ENCODE results near the gene POLR2H.

POLR2H gene

DNA sequence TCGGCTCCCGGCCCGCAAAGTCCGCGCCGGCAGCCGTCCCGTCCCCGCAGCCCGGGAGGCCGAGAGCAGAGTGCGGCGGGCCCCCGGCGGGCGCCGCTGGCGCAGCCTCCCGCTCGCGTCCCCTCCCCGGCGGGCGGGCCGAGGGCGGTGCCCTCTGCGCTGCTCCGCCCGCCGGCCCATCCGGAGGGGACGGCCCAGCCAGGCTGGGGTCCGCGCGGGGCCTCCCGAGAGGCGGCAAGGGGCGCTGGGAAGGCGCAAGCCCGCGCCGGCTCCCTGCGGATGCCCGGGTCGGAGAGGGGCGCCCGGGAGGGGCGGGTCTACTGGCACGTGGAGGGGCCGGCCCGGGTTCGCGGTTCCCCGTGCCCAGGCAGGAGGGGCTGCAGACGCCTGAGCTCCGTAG is at the start of gene POLR2H, which contains the start of gene CLCN2:
TSS of gene POLR2H (plus strand) at position 179 of the 400 bp plus-strand sequence. CDS start 1,783 bp downstream, outside the sequence.
TSS of gene CLCN2 (minus strand) at position 74 of the 400 bp plus-strand sequence. CDS start 126 bp downstream, outside the sequence.
- peak in 1 of 4 experiments; percentile 38 for DNase-seq

DNA sequence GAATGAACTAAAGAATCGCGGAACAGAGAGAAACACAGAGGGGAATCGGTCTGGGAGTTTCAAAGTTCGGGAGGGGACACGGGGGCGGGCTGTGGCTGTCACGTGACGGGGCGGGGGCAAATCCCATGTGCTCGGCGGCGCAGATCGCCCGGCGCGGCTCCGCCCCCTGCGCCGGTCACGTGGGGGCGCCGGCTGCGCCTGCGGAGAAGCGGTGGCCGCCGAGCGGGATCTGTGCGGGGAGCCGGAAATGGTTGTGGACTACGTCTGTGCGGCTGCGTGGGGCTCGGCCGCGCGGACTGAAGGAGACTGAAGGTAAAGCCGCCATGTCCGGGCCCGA is 47.2 kb upstream of the POLR2H start, which contains the start of gene EIF4G1:
TSS of gene EIF4G1 (plus strand) at position 244 of the 337 bp plus-strand sequence. CDS start 1,191 bp downstream, outside the sequence.
- peak; percentile 74 to 92 (median 81) for DNase-seq

DNA sequence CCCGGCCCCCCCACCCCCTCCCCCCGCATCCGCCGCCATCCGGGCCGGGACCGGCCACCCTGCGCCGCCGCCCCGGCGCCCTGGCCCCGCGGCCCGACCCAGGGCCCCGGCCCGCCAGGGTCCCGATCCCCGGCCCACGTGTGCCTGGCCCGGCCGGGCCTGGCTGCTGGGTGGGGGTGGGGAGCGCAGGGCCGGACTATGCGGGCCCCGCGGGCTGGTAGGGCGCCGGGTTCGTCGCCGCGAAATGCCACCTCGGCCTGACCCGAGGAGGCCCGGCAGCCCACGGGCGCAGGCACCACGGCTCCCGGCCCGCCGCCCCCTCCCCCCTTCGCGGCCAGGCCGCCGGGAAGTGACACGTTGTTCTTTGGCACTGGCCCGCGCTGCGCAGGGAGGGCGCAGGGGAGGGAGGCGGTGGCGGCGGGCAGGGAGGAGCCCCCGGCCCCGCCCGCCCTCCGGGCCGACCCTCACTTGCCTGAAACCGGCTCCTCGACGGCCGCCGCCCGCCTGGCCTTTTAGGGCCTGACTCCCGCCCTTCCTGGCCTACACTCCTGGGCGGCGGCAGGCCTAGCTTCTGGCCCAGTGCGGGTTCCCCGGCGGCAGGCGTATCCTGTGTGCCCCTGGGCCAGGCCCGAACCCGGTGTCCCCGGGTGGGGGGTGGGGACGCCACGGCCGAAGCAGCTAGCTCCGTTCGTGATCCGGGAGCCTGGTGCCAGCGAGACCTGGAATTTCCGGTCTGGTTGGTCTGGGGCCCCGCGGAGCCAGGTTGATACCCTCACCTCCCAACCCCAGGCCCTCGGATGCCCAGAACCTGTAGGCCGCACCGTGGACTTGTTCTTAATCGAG is 46.6 kb upstream of the POLR2H start:
- peak in 3 of 4 experiments; percentile 36 to 66 (median 54) for DNase-seq

DNA sequence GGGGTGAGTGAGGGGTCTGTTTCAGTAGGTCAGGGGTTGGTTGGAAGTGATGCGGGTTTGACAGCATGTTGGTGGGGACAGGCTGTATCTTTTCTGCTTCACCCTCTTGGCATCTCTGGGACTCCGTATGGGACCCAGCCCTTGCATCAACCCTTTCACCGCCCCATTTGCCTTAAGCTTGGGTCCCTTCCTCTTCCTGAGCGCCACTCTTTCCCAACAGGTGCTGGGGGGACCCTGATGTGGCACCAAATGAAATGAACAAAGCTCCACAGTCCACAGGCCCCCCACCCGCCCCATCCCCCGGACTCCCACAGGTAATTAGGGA is 46.0 kb upstream of the POLR2H start:
- no peak for DNase-seq

DNA sequence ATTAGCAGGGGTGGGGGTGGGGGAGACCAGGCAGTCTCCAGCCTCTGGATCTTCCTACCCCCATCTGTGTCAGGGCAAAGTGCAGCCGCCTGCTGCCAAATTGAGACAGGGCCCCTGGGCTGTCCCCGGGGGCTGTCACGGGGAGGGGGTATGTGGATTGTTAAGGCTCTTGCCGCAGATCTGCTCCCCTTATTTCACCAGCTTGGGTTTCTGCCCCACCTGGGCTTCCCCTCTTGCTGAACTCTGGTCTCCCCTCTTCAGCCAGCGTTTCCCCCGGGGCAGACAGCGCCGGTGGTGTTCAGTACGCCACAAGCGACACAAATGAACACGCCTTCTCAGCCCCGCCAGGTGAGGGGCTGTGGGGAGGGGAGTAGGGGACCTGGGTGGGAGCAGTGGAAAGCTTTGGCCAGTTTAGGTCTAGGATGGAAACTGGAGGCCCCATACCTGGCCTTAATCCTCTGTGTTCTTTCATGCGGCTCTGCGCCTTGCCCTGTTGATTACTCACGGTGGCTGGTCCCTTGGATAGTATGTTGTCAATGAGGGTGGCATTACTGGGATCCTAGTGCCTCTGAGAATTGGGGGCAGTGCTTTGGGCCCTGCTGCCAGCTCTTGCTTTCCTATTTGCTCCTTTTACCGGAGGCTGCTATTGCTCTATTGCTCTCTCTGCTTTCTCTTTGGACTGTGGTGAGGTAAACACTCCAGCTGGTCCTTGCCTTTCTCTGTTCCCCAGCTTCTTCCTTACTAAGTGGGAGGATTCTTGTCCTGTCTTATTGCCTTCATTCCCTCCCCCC is 45.4 kb upstream of the POLR2H start:
- no peak for DNase-seq

DNA sequence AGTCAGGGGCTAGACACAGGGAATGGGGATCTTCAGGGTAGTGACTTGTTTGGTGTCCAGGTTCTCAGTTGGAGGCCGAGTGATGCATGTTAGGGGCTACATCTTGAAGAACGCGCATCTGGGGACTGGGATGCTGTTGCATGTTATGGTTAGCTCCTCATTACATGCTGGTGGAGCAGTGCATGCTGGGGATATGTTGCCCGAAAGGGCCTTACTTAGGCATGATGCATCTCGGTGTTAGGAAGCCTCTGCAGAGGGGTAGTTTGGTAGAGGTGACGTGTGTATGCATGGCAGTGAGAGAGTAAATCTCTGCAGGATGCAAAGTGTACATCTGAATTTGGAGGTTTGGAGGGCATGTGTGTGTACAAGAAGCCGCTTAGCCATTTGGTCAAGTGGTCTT is 44.7 kb upstream of the POLR2H start:
- DNase-seq = no peak

DNA sequence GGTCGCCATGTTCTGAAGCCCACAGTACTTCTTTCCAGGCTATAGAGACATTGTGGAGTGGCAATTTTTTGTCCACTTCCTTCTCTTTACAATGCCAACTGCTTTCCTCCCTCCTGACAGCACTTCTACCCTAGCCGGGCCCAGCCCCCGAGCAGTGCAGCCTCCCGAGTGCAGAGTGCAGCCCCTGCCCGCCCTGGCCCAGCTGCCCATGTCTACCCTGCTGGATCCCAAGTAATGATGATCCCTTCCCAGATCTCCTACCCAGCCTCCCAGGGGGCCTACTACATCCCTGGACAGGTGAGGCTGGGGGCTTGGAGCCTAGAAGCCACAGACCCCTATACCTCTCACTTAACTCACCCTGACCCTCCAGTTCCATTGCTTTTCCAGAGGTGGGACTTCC is 44.3 kb upstream of the POLR2H start:
- DNase-seq = no peak

DNA sequence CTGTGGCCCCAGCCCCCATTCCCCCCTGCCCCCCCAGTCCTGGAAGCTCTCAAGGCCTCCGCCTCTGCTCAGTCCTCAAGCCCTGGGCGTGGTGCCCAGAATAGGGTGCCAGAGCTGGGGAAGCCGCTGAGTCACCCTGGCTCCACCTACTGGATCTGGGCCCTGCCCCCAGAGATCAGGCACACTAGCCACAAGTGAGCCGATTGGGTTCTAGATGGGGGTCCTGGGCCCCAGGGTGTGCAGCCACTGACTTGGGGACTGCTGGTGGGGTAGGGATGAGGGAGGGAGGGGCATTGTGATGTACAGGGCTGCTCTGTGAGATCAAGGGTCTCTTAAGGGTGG is 41.4 kb upstream of the POLR2H start:
- peak in 1 of 4 experiments; percentile 7 for DNase-seq

DNA sequence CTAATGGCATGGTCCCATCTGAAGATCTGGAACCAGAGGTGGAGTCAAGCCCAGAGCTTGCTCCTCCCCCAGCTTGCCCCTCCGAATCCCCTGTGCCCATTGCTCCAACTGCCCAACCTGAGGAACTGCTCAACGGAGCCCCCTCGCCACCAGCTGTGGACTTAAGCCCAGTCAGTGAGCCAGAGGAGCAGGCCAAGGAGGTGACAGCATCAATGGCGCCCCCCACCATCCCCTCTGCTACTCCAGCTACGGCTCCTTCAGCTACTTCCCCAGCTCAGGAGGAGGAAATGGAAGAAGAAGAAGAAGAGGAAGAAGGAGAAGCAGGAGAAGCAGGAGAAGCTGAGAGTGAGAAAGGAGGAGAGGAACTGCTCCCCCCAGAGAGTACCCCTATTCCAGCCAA is 39.8 kb upstream of the POLR2H start:
- DNase-seq = no peak

DNA sequence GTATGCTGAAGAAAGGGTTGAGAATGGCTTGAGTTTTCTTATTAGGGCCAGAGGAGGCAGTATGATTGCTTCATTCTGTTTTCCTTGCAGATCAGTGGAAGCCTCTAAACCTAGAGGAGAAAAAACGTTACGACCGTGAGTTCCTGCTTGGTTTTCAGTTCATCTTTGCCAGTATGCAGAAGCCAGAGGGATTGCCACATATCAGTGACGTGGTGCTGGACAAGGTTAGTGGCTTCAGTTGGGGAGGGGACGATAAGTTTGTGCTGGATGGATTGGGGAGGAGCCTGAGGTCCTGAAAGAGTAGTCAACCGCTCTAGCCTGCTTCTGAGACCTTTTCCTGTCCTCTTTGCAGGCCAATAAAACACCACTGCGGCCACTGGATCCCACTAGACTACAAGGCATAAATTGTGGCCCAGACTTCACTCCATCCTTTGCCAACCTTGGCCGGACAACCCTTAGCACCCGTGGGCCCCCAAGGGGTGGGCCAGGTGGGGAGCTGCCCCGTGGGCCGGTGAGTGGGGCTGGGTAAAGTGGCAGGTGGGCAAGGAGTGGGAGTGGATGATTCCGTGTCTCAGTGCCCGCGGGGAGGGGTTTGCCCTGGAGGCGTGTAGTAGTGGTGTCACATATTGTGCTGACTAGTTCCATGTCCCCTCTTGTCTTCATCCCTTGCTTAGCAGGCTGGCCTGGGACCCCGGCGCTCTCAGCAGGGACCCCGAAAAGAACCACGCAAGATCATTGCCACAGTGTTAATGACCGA is 38.6 kb upstream of the POLR2H start:
- DNase-seq = no peak

DNA sequence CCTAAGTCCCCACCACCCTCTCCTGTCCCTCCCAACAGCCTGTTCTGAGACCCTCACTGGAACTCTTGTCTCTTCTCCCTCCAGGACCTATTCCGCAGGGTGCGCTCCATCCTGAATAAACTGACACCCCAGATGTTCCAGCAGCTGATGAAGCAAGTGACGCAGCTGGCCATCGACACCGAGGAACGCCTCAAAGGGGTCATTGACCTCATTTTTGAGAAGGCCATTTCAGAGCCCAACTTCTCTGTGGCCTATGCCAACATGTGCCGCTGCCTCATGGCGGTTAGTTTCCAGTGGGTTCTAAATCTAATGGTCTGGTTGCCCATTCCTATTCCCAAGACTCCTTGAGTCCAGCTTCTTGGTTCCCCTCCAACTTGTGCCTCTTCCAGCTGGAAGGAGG is 37.8 kb upstream of the POLR2H start:
- DNase-seq = no peak

DNA sequence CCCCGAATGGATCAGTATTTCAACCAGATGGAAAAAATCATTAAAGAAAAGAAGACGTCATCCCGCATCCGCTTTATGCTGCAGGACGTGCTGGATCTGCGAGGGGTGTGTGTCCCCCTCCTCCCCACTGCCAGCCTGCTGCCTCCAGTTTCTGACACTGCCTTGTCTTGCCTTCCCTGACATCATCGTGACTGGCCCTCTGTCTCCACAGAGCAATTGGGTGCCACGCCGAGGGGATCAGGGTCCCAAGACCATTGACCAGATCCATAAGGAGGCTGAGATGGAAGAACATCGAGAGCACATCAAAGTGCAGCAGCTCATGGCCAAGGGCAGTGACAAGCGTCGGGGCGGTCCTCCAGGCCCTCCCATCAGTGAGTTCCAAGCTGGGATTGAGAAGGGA is 36.2 kb upstream of the POLR2H start:
- DNase-seq = no peak

DNA sequence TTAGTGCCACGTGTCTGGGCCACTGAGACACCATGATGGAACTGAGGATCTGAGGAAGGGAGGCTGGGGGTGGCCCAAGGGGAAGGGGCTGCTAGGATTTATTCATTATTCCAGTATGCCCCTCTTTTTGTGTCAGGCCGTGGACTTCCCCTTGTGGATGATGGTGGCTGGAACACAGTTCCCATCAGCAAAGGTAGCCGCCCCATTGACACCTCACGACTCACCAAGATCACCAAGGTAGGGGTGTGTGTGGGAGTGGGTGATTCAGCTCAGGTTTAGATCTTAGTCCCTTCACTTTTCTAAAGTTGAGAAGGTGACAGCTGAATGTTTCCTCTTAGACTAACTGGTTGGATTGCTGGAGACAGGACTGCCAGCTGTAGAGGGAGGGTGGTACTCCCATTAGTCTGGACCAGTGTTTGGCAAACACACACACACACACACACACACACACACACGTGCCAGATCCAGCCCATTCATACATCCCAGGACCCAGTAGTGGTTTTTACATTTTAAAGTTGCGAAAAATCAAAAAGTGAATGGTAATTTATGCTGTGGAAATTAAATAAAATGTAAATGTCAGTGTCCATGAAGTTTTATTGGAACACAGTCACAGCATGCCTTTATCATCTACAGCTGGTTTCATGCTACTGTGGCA is 35.7 kb upstream of the POLR2H start:
- DNase-seq = no peak

DNA sequence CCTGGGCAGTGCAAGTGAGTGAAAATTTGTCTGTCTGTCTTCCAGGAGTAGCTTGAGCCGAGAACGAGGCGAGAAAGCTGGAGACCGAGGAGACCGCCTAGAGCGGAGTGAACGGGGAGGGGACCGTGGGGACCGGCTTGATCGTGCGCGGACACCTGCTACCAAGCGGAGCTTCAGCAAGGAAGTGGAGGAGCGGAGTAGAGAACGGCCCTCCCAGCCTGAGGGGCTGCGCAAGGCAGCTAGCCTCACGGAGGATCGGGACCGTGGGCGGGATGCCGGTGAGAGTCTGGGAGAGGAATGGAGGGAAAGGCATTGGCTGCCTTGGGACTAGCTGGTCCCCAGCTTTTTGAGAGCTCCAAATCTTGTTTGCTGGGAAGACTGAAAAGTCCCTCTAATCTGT is 34.3 kb upstream of the POLR2H start:
- no peak for DNase-seq

DNA sequence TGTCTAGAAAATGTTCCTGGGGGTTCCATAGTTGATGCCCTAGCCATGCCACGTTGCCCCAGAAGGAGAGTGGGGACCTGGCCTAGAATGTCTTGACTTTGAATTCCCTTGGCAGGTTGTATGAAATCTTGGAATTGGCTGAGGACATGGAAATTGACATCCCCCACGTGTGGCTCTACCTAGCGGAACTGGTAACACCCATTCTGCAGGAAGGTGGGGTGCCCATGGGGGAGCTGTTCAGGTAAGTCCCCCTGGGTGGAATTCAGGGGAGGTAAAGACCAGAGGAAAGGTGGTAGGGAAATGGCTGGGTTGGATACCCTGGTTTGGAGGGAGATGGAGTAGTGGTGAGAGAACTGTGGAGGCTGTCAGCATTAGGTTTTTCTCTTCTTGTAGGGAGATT is 33.0 kb upstream of the POLR2H start:
- no peak for DNase-seq

DNA sequence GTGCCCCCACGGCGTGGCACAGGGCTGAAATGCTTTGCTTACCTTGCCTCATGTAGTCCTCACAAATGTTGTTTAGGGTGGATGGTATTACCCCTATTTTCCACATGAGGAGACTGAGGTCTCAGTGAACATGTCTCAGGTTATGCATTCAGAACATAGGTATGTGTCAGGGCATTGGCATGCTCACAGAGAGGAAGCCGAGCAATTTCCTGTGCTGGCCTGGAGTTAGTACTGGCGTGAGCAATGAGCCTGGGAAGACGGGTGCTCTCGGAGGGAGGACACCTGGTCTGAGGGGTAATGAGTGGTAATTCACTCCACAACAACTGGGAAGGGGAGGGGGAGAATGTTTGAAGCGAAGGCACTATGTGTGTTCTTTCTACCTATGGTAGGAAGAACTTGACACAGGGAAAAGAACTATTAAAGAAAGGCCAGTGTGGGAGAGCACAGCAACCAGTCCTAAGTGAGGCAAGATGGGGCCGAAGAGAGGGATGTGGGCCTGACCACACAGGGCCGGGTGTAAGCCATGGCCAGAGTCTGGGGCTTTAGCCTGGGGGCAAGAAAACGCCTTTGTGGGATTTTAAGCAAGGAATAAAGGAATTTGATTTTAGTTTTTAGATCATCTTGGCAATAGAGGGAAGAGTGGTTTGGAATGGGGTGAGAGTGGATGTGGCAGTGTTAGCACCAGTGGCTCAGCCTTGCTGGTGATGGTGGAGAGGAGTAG is 29.0 kb upstream of the POLR2H start:
- DNase-seq = no peak

DNA sequence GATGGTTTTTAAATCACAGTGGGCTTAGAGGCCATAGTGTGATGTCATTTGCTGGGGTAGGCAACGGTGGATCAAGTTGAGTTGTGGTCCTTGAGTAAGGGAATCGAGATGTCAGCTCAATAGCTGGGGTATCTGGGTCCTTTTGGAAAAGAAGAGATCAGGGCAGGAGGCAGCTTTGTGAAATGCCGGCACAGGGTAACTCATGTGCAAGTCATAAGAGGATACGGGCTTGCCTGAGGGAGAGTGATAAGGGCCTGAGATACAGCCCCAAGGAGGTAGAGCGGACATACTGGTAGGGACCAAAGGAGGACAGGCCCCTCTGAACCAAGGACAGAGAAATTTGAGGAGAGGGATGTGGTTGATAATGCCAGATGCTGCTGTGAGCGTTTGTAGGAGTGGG is 28.3 kb upstream of the POLR2H start:
- no peak for DNase-seq

DNA sequence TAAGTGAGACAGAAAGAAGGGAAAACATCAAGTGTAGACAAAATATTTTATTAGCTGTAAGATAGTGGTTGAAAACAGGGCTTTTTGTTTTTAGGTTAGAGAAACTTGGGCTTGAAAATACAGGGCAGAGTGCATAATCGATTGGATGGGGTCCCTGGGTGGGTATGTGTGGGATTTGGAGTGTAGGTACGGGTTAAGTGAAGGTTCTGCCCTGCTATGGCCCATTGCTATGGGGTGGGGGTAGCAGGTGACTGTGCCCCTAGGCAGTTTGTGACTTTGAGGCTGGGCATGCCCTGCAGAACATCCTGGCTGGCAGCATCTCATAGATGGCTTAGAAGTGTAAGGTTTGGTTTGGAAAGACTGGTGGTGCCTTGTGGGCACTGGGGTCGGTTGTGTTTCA is 27.8 kb upstream of the POLR2H start:
- no peak for DNase-seq

DNA sequence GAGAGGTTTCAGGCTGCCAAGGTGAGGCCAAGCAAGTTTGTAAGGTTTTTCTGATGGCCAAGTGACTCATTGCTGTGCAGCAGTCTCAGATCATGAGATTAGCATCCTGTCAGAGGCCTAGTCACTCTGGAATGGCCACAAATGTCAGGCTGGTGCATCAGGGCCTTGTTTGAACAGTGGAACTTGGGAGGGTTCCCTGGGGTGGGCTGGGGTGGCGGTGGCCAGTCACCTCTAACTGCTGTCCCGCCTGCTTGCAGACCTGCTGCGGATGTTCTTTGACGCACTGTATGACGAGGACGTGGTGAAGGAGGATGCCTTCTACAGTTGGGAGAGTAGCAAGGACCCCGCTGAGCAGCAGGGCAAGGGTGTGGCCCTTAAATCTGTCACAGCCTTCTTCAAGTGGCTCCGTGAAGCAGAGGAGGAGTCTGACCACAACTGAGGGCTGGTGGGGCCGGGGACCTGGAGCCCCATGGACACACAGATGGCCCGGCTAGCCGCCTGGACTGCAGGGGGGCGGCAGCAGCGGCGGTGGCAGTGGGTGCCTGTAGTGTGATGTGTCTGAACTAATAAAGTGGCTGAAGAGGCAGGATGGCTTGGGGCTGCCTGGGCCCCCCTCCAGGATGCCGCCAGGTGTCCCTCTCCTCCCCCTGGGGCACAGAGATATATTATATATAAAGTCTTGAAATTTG is 26.9 kb upstream of the POLR2H start:
- DNase-seq = peak in 1 of 4 experiments; percentile 13

DNA sequence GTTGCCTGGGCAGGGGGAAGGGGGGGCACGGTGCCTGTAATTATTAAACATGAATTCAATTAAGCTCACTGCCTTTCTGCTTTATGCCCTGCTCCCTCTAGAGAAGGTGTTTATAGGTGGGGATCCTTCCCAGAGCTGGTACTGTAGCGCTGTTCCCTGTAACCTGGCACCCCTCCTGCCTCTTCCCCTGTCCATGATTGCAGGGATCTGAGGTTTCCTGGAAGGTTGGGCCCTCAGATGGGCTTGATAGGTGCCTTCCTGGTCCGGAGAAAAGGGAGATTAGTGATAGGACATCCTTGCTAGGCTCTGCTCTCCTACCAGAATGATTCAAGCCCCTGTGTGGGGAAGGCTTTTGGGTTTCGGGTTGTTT is 26.2 kb upstream of the POLR2H start:
- no peak for DNase-seq
